Raji (cell line): Measurements from ENCODE around the gene IFI27L2.

Experiments
- POLR2A ChIP-seq: IDR thresholded peaks from 2 replicates; pipeline ENCODE4 v1.6.1; 2011; ENCODE audit warnings: low read depth, low read length, control low read depth; ENCODE audit not compliant: insufficient read depth

IFI27L2 gene

DNA sequence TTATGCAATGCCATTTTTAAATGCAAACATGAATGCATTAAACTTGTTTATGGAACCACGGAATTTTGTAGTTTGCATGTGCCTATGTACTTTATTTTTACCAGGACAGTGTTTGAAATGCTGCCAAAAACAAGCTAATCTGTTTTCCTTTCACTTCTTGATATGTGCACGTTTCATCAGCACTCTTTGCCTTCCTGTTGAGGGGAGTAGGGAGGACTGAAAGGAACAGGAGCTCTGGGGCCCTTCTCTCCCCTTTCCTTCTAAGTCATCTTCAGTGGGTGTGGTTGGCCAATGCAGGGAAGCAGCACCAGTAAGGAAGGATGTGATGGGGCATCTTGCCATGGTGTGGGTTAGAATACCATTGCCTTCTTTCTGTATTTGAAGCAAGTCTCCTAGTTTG lies 32.6 kb upstream of the IFI27L2 start:
- TF ChIP-seq POLR2A = no peak

GRCh38 chr14:94161058-94161457 lies 31.7 kb upstream of the IFI27L2 start:
- no peak for TF ChIP-seq POLR2A

DNA sequence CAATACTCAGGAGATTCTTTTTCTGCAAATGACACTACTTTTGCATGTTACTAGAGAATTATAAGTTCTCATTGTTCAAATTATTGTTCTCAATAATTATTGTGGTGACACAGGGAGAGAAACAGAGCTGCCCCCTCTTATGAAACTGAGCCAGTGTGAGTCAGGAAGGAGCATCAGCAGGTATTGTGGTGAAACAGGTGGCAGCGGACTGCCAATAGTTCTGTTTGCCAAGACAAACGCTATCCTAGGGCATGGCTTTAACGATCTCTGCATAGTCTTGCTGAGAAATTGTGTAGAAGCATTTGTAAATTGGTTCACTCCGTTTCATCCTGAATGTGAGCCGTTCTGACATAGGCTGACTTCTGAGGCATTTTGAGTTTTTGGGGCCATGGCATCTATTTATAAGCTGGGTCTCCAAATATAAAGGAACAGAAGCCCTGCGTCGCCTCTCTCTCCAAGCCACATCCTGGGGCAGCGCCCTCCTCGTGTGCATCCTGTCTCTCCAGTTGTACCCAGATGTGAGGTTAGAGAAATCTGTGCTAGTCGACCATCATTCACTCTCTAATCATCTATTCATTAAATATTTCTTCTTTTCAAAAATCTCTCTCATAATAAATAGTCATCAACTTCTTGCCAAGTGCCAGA lies 29.0 kb upstream of the IFI27L2 start:
- TF ChIP-seq POLR2A = no peak

GRCh38 chr14:94157197-94157596 lies 27.8 kb upstream of the IFI27L2 start:
- TF ChIP-seq POLR2A = no peak

GRCh38 chr14:94153750-94154342 lies 24.4 kb upstream of the IFI27L2 start:
- no peak for TF ChIP-seq POLR2A

DNA sequence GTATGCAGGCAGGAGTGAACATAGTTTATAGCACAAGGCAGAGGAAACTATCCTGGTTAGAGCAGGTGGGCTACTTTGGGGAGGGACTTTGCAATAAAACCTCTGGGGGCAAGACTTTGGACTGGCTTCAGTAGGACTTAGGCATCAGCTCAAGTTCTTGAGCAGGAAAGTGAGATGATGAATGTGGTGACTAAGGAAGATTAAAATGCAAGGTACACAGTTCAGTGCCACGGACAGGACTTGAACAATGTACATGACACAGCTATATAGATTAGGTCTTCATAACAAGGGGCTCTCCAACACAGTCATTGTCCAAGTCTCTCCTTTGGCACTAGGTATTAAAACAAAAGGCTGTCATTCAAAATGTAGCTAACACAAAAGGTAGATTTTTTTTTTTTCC lies 23.3 kb upstream of the IFI27L2 start:
- TF ChIP-seq POLR2A = no peak

DNA sequence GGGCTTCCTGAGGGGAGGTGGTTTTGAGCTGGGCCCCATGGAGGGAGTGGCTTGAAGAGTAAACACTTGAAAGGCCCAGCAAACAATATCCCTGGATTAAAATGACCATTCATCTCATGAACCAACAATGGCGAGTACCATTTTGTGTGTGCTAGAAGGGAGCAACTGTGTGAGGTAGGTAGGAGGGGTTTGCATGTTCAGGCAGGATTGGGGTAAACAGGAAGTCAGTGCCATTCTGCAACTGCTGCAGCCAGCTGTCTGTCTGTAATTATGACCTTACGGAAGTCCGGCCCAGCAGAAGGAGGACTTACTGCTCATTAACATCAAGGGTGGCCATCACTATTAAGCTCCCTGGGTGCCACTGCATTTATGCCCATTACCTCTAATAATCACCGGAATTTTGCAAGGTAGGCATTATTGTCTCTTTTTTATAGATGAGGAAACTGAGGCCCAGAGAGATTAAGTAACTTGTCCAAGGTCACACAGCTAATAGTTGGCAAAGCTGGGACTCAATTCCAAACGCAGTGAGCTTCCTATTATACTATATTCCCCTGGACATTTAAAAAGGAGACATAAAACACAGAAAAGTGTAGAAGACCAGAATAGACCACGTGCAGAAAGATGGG lies 16.6 kb upstream of the IFI27L2 start:
- TF ChIP-seq POLR2A = no peak

DNA sequence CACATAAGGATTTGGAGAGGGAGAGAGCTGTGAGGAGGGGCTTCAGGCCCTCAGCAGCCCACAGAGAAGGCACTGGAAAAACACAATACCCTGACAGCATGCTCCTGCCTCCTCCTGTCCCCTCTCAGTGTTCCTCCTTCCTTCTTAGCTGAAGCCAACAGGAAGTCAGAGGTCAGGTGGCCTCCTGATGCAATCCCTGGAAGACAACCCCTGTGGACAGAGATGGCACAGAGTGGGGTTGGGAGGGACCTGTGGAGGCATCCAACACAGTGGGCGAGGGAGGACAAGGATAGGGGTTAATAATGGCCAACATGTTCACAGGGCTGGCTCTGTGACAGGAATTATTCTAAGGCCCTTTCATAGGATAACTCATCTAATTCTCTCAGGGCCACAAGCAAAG lies 15.4 kb upstream of the IFI27L2 start:
- TF ChIP-seq POLR2A = no peak

DNA sequence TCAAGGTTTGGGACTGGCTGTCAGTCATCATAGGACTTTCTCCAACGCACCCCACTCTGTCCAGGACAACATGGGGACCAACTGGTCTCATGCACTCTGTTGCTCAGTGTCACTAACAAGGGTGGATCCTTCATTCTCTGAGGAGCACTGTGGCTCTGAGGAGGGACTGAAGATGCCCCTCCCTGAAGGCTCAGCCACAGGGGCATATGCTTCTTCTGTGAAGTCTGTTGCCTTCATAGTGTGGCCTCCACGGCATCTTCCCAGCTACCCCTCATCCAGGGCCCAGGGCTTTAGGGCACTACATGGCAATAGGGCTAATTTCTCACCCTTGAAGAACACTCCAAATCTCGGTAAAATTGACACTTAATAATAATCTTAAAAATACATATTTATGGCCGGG lies 14.3 kb upstream of the IFI27L2 start:
- TF ChIP-seq POLR2A = no peak

DNA sequence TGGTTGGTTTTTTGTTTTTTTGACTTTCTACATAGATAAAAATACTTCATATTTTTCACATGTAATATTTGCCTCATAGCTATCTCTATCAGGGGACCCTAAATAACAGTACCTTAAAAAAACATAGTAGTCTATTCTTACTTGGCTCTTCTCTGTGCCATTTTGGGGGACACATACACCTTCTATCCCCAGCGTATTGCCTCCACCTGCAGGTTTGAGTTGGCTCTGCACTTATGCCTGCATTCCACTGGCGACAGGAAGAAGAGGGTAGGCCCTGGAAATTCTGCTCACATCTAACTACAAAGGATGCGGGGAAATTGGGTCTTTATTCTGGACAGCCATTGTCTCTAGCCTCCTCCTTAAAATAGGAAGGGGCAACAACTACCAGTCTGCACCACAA lies 13.8 kb upstream of the IFI27L2 start:
- TF ChIP-seq POLR2A = no peak

DNA sequence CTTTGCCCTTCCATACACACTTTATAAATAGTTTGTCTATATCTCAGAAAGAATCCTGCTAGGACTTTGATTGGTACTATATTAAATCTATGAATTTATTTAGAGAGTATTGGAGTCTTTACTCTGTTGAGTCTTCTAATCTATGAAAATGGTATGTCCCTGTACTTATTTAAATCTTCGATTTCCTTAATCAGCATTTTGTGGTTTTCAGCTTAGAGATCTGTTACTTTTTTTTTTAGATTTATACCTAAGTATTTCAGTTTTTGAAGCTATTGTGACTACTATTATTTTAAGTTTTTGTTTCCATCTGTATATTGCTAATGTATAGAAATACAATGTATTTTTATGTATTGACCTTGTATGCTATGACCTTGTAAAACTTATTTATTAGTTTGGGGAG lies 13.4 kb upstream of the IFI27L2 start:
- TF ChIP-seq POLR2A = no peak

GRCh38 chr14:94142247-94142646 lies 12.8 kb upstream of the IFI27L2 start:
- TF ChIP-seq POLR2A = no peak

GRCh38 chr14:94139421-94139820 lies 10.0 kb upstream of the IFI27L2 start:
- TF ChIP-seq POLR2A = no peak

DNA sequence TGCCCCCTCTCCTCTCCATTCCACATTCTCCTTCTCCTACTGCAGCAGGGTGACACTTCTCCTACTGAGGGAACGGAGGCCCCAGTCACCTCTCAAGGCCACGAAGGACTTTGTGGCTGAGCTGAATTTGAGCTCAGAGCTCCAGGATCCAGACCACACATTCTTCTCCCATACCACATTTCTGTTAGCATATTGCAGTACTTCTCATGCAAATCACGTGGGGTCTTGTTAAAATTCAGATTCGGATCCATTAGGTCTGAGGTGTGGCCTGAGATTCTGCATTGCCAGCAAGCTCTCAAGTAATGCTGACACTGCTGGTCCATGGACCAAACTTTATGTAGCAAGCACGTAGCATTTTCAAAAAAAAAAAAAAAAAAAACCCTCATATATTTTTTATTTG lies 9.6 kb upstream of the IFI27L2 start:
- TF ChIP-seq POLR2A = no peak

DNA sequence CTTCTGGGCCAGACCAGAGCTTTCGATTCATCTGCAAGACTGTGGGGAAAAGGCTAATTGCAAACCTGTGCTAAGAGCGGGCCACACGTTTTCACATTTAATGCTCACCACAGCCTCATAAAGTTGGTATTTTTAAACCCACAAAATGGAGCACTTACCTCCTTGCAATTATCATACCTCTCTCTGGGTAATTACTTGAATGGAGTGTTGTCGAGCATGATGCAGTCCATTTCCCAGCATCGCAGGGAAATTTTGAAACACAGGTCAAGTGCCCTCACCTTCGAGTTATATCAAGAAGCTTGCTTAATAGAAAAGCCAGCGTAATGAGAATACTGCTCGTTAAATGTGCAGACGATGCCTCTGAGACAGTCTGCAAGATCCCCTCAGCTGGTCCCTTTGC lies 8.8 kb upstream of the IFI27L2 start:
- TF ChIP-seq POLR2A = no peak

DNA sequence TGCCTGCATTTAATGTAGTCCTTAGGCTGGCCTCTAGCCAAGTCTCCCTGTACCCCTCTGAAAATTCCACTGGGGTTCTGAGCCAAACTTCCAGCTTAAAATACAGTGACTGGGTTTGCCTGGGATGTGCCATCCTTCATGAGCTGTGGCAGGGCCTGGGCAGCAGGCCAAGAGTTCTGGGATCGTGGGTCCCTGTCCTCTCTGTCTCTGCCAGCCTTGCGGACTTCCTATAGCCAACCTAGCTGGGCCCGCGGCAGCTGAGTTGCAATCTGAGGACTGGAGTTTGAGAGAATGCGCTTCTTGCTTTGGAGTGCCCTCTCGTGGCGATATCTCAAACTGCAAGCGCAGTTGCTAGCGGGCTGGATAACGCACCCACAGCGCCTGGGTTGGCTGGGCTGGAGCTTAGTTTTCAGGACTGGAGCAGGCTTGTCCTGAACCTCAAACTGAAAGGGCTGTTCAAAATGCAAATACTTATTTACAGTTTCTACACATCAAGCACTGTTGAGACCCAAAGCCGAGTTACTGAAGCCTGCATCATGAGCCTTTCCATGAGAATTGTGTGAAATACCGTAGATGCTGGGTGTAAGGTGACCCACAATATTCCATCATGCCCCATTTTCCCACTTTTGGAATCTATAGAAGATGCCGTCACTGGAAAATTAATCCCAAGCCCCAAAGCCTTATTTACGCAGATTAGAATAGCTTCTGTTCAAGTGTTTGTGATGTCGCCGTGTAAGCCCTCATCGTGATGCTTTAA lies 7.3 kb upstream of the IFI27L2 start:
- TF ChIP-seq POLR2A = no peak
